GM12872 (cell line): ENCODE results near the gene DOK5.

Experiments used
- CTCF ChIP-seq: IDR thresholded peaks from 3 replicates; pipeline ENCODE4 v1.5.1; 2011; ENCODE audit warnings: low read depth, mild to moderate bottlenecking, low read length, moderate library complexity; ENCODE audit not compliant: insufficient read depth

The DOK5 gene

GRCh38 chr20:54535746-54536145, 60.4 kb downstream of the DOK5 start:
- no peak for TF ChIP-seq CTCF

GRCh38 chr20:54539521-54540046, 64.2 kb downstream of the DOK5 start:
- TF ChIP-seq CTCF, result no peak

DNA sequence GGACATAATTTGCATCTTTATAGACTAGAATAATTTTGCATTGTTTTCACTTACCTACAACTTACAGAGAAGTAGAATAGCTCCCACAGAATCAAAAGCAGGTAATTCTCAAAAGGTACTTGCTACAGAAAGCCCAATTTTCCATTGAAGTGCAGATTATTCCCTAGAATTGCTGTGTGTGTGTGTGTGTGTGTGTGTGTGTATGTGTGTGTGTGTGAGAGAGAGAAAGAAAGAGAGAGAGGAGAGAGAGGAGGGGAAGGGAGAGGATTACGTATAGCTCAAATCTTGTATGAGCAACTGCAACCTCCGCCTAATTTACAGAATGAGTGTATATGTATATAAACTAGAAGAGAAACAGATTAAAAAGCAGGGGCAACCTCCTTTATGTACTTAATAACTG, 68.0 kb downstream of the DOK5 start:
- TF ChIP-seq CTCF, result no peak

DNA sequence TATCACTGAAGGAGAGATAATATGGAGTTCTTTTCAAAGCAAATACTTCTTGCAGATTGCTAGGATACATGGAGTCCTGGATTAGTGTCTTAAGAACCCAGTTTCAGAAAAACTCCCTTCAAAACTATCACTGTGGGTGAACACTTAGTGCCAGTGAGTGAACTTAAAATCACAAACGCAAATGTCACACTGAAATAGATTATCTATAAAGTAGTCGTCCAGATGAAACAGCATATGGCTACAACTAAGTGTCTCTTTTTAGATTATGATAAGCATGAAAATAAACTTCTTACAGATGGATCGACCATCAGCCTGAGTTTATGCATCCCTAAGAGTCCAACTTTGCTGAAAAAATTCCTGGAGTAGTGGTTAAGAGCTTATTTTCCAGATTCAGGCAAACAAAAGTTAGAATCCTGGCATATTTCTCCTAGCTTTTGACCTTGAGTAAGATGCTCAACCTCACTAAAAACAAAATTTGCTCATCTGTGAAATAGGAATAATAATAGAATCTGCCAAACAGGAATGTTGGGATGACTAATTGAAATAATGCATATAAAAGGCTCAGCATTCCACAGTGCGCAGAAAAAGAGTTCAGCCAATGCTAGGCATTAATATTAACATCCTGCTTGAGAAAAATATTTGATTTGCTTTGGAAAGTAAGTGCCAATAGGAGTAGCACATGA, 70.4 kb downstream of the DOK5 start:
- no peak for TF ChIP-seq CTCF

DNA sequence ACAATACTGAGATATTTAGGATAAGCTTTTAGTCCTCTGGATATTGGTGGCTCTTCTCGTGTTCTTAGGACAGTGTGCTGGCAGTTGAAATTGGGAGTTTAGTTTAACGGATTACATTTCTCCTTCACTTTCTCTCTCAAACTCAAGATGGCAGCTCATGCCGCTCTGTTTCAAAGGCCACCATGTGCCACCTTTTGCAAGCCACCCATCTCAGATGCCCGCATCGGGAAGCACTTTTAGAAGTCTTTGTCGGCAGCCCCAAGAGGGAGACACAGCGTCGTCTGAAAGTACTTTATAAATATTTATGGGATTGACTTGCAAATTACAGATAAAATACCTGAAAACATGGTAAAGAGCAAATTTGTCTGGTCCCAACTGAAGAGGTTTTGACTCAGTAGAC, 73.5 kb downstream of the DOK5 start:
- TF ChIP-seq CTCF, result no peak

DNA sequence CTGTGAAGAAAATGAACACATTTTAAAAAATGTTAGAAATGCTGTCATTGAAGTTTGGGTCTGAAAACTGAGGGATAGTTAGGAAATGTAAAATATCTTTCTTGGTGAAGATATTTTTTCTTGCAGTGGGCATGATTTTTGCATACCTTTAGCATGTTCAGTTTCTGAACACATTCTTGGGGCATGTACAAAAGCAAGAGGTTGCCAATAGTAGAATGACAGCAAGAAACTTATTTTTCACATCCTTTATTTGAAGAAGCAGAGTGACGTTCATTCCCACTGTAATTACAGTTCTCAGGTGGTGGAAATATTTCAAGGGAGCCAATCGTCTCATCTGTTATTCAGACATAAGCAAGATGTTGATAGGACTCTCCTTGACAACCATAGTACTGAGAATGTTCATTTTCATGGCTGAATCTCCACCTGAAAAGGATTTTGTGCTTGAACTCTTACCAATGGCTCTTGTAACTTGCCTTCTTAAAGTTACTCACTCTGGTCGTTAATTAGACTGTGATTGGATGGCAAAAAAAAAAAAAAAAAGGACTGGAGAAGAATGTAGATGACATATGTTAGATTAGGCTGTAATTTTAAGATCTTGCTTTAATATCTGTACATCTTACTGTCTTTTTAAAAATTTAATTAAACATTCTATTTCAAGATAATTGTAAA, 74.4 kb downstream of the DOK5 start:
- TF ChIP-seq CTCF, result no peak

- TF ChIP-seq CTCF, result no peak
Observed at GRCh38 chr20:54550776-54551396, 75.5 kb downstream of the DOK5 start.
